Natural killer cell (primary cell): ENCODE data around the gene MCOLN1. TPM values are rescaled to one million over a fixed set of nuclear protein-coding genes. Genes with fewer than 3 reads are reported as not detected.
A peak's percentile ranks its signal among the peaks of the same experiment; 100 is the strongest.

Experiments used
- ATAC-seq, 3 donors: fragments of 150-1000 bp in 2 of 3; fragments of 200-7000 bp in 1 of 3; cut with Tn5 transposase; 1 replicate in 1 of 3; 2 replicates in 2 of 3; pipeline ENCODE4 v1.10.0; 2021; ENCODE audit warnings: mild to moderate bottlenecking in 2 of 3, moderate library complexity in 2 of 3
- DNase-seq, 2 donors: peaks; one replicate each; pipeline versions ENCODE4 v3.0.0 to v3.0.0-alpha.2; 2013 to 2021; ENCODE audit warnings: mixed read lengths in 1 of 2
- H3K27ac ChIP-seq: one replicate; pipeline ENCODE4 v1.5.1; 2013; ENCODE audit warnings: mild to moderate bottlenecking, low read length
- H3K27me3 ChIP-seq: one replicate; pipeline ENCODE4 v1.6.1; 2013; ENCODE audit warnings: low read length; ENCODE audit not compliant: control insufficient read depth, insufficient read depth
- H3K36me3 ChIP-seq: one replicate; pipeline ENCODE4 v1.6.1; 2013; ENCODE audit warnings: low read length; ENCODE audit not compliant: control insufficient read depth, insufficient read depth
- H3K4me1 ChIP-seq: one replicate; pipeline ENCODE4 v1.6.1; 2013; ENCODE audit warnings: low read length; ENCODE audit not compliant: control insufficient read depth, insufficient read depth
- H3K4me3 ChIP-seq: one replicate; pipeline ENCODE4 v1.5.1; 2013; ENCODE audit warnings: low read length
- H3K9me3 ChIP-seq: one replicate; pipeline ENCODE4 v1.6.1; 2013; ENCODE audit warnings: low read length; ENCODE audit not compliant: control insufficient read depth, insufficient read depth
- H3K27ac Mint-ChIP-seq, 2 donors: one replicate each; pipeline ENCODE4 v1.8.0; 2022; ENCODE audit warnings: mild to moderate bottlenecking in 2 of 2, mixed read lengths in 2 of 2, moderate library complexity in 1 of 2
- H3K27me3 Mint-ChIP-seq, 2 donors: one replicate each; pipeline ENCODE4 v1.8.0; 2022; ENCODE audit warnings: low read depth in 2 of 2, mixed read lengths in 2 of 2
- H3K36me3 Mint-ChIP-seq: one replicate; pipeline ENCODE4 v1.8.0; 2022; ENCODE audit warnings: mixed read lengths
- H3K4me1 Mint-ChIP-seq, 2 donors: one replicate each; pipeline ENCODE4 v1.8.0; 2022; ENCODE audit warnings: mixed read lengths in 2 of 2
- H3K4me3 Mint-ChIP-seq: one replicate; pipeline ENCODE4 v1.8.0; 2022; ENCODE audit warnings: mild to moderate bottlenecking, moderate library complexity, mixed read lengths
- H3K9me3 Mint-ChIP-seq, 2 donors: one replicate each; pipeline ENCODE4 v1.8.0; 2022; ENCODE audit warnings: mixed read lengths in 2 of 2
- WGBS: methylation state at CpG from one replicate; pipeline ENCODE4 v1.1.7; 2013; ENCODE audit warnings: missing lambda C conversion rate; ENCODE audit not compliant: insufficient coverage; 5-methylcytosine and 5-hydroxymethylcytosine counted together
- intact Hi-C: fragments of 100-400 bp; cut with micrococcal nuclease; formaldehyde crosslinking; loops from one replicate; pipeline ENCODE4 v1.14.2; 2022
- total RNA-seq, 4 donors: library from RNA; stranded (reverse); fragments of 120-200 nt in 1 of 4; gene quantifications; one replicate each; pipeline versions ENCODE4 v1.2.3 to v1.2.4, GENCODE V29; 2013 to 2022
- TF ChIP-seq, protein P1 (sequence below): fragments of 200-600 bp; IDR thresholded peaks from one replicate; pipeline ENCODE4 v1.8.0; 2022; ENCODE audit warnings: antibody characterized with exemption

Gene MCOLN1
- total RNA-seq, 3 donors from 2014 or later (not counting 1 experiment from before 2014, with no cell fraction given) = 22.9 to 37.6 (median 27.8) TPM

GRCh38 chr19:7505682-7506384 lies 16.6 kb upstream of the MCOLN1 start:
- H3K4me3 ChIP-seq = no peak overlapping the region
- peak in 1 of 2 donors; percentile 45 for DNase-seq

GRCh38 chr19:7506385-7507328 lies 15.8 kb upstream of the MCOLN1 start:
- ATAC-seq (peak; percentile 74 to 83 (median 76)), DNase-seq (peak in 1 of 2 donors; percentile 52)
- TF ChIP-seq, protein P1, sequence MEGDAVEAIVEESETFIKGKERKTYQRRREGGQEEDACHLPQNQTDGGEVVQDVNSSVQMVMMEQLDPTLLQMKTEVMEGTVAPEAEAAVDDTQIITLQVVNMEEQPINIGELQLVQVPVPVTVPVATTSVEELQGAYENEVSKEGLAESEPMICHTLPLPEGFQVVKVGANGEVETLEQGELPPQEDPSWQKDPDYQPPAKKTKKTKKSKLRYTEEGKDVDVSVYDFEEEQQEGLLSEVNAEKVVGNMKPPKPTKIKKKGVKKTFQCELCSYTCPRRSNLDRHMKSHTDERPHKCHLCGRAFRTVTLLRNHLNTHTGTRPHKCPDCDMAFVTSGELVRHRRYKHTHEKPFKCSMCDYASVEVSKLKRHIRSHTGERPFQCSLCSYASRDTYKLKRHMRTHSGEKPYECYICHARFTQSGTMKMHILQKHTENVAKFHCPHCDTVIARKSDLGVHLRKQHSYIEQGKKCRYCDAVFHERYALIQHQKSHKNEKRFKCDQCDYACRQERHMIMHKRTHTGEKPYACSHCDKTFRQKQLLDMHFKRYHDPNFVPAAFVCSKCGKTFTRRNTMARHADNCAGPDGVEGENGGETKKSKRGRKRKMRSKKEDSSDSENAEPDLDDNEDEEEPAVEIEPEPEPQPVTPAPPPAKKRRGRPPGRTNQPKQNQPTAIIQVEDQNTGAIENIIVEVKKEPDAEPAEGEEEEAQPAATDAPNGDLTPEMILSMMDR = no peak
- Mint-ChIP-seq H3K4me3 (no peak overlapping the region), H3K9me3 (no peaks in the 10 kb centered on the region), H3K27ac (no peak overlapping the region), H3K36me3 (no peaks in the 10 kb centered on the region), H3K27me3 (peaks cover 3 to 12% of the 10 kb centered on the region in 2 donors), H3K4me1 (peaks cover 0 to 22% of the 10 kb centered on the region in 2 donors)
- Histone ChIP-seq H3K9me3 (peaks cover 3% of the 10 kb centered on the region), H3K27me3 (peaks cover 15% of the 10 kb centered on the region), H3K36me3 (no peaks in the 10 kb centered on the region), H3K4me3 (no peak overlapping the region), H3K27ac (no peak overlapping the region), H3K4me1 (peaks cover 15% of the 10 kb centered on the region)
- intact Hi-C loops = no loop called here
- whole genome bisulfite sequencing = 49% methylated on average over 20 of the region's 20 CpGs

More at GRCh38 chr19:7505682-7506384, 16.6 kb upstream of the MCOLN1 start:
- Mint-ChIP-seq H3K27ac (no peak overlapping the region), H3K27me3 (peaks cover 8 to 17% of the 10 kb centered on the region in 2 donors), H3K4me3 (no peak overlapping the region), H3K36me3 (no peaks in the 10 kb centered on the region), H3K4me1 (peaks cover 0 to 22% of the 10 kb centered on the region in 2 donors), H3K9me3 (no peaks in the 10 kb centered on the region)
- WGBS = 8% methylated on average over 26 of the region's 33 CpGs
- Histone ChIP-seq H3K4me1 (peaks cover 15% of the 10 kb centered on the region), H3K27ac (no peak overlapping the region), H3K27me3 (peaks cover 19% of the 10 kb centered on the region), H3K36me3 (no peaks in the 10 kb centered on the region), H3K9me3 (peaks cover 3% of the 10 kb centered on the region)
- intact Hi-C loops = no loop called here
- peak; percentile 48 to 53 (median 52) for ATAC-seq
- TF ChIP-seq, protein P1 = no peak

DNA sequence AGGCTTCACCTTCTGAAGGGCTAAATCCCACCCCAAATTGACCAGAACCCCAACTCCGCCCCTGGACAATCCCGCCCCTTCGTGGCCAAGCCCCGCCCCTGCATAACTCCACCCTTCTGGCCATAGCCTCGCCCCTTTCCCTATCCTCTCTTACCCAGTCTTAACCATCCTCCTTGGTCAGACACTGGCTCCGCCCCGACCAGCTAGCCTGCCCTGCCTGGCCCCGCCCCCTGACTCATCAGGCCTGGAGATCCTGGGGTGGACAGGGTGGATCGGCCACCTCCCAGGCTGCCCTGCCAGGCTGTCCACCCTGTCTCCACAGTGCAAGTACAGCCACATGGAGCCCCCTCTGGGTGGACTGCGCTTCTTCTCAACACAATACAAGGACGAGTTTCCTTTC lies 14.5 kb upstream of the MCOLN1 start:
- H3K9me3 Mint-ChIP-seq = no peaks in the 10 kb centered on the region
- peaks cover 15% of the 10 kb centered on the region for H3K27me3 ChIP-seq
- intact Hi-C loops = no loop called here
- H3K9me3 ChIP-seq = peaks cover 3% of the 10 kb centered on the region
- H3K4me3 Mint-ChIP-seq = no peak overlapping the region
- peaks cover 0 to 22% of the 10 kb centered on the region in 2 donors for H3K4me1 Mint-ChIP-seq
- 49% methylated on average over 11 of the region's 11 CpGs for WGBS
- peaks cover 0 to 10% of the 10 kb centered on the region in 2 donors for H3K27me3 Mint-ChIP-seq
- no peaks in the 10 kb centered on the region for H3K36me3 Mint-ChIP-seq
- H3K27ac Mint-ChIP-seq = no peak overlapping the region
- H3K27ac ChIP-seq = no peak overlapping the region
- peaks cover 15% of the 10 kb centered on the region for H3K4me1 ChIP-seq
- DNase-seq = no peak
- TF ChIP-seq, protein P1 = no peak
- ATAC-seq = peak in 2 of 3 donors; percentile 58 to 67
- no peaks in the 10 kb centered on the region for H3K36me3 ChIP-seq
- no peak overlapping the region for H3K4me3 ChIP-seq
